GM21447 (cell line): Measurements from ENCODE around the gene SEC24D.

Experiments used
- ATAC-seq: cut with Tn5 transposase; IDR thresholded peaks from one replicate; pipeline ENCODE4 v1.9.1; 2021; ENCODE audit not compliant: unreplicated experiment

Gene SEC24D

GRCh38 chr4:118729287-118730286, 106.3 kb downstream of the SEC24D start:
- ATAC-seq, result no peak

GRCh38 chr4:118727360-118727759, 108.6 kb downstream of the SEC24D start:
- ATAC-seq, result no peak

- no peak for ATAC-seq
These were observed 112.6 kb downstream of the SEC24D start for GRCh38 chr4:118723369-118723768.

DNA sequence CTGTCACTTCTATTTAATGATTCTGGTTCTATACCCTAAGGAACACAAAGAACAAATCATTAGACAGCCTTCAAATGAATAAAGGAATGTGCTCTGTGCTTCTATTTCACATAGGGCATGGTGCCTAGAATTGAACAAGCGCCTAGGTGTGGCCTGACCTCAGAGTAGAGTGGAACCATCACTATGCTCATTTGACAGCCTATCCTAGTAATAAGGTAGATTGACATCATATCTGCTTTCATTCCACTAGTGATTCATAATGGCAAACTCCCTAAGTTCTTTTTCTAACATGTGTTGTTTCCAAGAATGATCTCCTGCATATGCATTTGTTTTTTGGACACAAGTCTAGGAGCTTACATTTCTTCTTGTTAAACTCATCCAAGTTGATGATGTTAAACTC, 114.2 kb downstream of the SEC24D start:
- ATAC-seq, result no peak

GRCh38 chr4:118718511-118719170, 117.3 kb downstream of the SEC24D start:
- ATAC-seq, result no peak

GRCh38 chr4:118716304-118716703, 119.6 kb downstream of the SEC24D start:
- ATAC-seq, result no peak

DNA sequence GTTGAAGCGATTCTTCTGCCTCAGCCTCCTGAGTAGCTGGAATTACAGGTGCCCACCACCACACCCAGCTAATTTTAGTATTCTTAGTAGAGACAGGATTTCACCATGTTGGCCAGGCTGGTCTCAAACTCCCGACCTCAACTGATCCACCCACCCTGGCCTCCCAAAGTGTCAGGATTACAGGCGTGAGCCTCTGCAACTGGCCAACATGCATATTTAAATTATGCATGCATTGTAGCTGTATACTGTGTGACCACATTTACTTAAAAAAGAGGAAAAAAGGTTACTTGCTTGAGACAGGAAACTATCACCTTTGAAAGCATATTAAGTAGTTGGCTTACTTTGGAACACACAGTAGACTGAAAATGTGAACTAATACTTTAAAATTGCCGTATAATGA, 121.2 kb downstream of the SEC24D start:
- ATAC-seq, result no peak

DNA sequence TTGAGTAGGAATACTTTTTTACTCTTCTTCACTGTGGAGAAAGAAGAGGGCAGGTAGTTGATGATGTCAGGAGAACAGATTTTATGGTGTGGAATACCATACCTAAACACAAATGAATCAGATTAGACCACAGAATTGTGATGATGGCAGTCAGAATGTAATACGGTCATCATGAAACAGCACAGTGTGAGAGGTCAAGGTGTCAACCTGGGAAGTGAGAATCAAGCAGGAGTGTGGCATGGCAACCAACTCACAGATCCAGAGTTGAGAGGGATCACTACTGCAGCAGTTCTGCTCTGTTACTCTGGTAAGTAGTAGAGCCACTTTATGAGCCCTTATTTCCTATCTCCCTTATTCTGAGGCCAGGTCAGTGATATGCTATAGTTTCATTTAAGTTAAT, 123.1 kb downstream of the SEC24D start:
- no peak for ATAC-seq

DNA sequence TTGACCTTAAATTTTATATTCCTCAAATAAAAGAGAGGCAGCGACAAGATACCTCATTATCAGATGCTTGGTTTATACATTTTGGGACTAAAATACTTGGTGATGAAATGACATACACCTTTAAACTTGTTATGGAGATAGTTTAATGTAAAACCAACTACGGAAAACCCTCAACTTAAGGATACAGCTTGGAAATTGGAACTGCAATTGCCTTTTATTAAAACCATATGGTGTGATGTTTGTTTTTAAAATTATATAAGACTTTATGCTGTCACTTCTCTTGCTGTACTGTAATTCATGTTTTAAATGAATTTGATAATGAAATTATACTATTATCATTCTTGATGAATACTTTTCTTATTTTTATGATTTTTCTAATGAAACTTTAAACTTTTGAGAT, 124.9 kb downstream of the SEC24D start:
- ATAC-seq, result no peak

GRCh38 chr4:118703118-118703517, 132.8 kb downstream of the SEC24D start:
- no peak for ATAC-seq

DNA sequence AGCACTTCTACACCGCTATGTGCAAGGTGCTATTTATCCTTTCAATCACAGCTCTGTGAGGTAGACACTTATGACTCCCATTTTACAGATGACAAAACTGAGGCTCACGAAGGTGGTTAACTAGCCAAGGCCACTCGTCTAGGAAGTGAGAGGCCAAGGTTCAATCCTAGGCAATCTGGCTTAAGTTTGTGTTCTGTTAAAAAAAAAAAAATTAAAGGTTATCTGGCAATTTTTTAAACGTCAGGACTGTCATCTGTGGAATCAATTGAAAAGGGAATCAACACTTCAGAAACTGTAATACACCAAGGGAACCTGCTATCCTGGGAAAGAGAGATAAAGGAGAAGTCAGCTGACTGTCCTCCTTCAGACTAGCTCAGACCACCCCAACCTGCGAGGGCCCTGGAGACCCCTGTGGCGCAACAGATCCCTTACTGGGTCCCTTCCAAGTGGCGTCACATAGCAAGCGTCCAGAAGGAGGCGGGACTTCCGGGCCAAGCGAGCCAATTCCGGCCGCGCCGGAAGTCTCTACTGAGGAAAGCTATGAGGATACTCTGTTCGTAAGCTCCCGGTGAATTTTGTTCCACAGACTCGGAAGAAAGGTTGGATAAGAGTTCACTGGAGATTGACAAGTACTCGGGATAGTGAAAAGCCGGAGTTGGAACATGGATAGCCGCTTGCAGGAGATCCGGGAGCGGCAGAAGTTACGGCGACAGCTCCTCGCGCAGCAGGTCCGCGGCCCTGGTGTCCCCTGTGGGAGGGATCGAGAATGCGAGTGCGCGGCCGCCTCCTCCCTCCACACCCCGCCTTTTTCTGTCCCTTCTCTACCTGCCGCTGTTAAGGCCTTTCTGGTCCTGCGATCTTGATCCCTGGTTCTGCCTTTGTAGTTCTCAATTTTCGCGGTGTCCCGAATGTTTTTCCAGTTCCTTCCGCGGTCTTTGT, 150.8 kb downstream of the SEC24D start, which contains the start of gene METTL14:
Gene METTL14 (plus strand): TSS at position 520 of the 939 bp plus-strand sequence. CDS start 143 bp downstream, at position 663.
- peak; percentile 99 for ATAC-seq

GRCh38 chr4:118683513-118683912, 152.4 kb downstream of the SEC24D start:
- no peak for ATAC-seq

- no peak for ATAC-seq
These were observed 153.0 kb downstream of the SEC24D start for GRCh38 chr4:118682928-118683327.

DNA sequence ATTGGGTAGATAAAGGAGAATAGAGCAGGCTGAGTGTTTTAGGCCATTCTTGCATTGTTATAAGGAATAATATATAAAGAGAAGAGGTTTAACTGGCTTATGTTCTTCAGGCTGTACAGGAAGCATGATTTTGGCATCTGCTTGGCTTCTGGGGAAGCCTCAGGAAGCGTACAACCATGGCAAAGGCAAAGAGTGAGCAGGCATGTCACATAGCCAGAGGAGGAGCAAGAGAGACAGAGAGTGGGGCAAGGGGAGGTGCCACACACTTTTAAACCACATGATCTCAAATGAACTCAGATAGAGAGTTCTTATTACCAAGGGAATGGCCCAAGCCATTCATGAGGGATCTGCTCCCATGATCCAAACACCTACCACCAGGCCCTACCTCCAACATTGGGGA, 155.1 kb downstream of the SEC24D start:
- no peak for ATAC-seq

DNA sequence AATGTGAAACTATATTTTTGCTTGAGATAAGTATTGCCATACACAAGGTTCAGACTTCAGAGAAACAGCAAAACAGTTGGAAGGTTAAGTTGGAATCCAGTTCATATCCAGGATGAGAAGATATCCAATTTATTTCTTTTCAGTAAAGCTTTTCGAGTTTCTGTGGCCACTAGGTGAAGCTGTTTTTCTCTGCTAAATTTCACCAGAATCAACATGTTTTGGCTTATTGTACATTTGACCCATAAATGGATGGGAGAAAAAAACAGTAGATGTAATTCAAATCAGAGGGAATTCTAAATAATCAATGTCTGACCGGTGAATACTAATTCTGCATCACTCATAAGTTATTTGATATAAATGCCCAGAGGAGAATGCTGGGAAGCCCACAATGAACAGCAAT, 159.8 kb downstream of the SEC24D start:
- ATAC-seq, result no peak
